IPS-18a (cell line): ENCODE measurements around the gene PDE4D.
"Not testable (repeated sequence)": the region's sequence is repeated elsewhere in the genome, so short reads cannot be mapped to it uniquely, and the experiment has no call there.

ENCODE experiments used
- H3K27ac ChIP-seq: one replicate; pipeline ENCODE4 v1.5.1; 2013; ENCODE audit warnings: low read length
- H3K27me3 ChIP-seq: one replicate; pipeline ENCODE4 v1.6.1; 2013; ENCODE audit warnings: mild to moderate bottlenecking, low read length; ENCODE audit not compliant: control insufficient read depth, insufficient read depth
- H3K36me3 ChIP-seq: one replicate; pipeline ENCODE4 v1.6.1; 2013; ENCODE audit warnings: low read depth, low read length; ENCODE audit not compliant: control insufficient read depth
- H3K4me1 ChIP-seq: one replicate; pipeline ENCODE4 v1.6.1; 2013; ENCODE audit warnings: low read depth, low read length; ENCODE audit not compliant: control insufficient read depth
- H3K4me3 ChIP-seq: one replicate; pipeline ENCODE4 v1.5.1; 2013; ENCODE audit warnings: low read length
- H3K9ac ChIP-seq: one replicate; pipeline ENCODE4 v1.6.1; 2013; ENCODE audit warnings: mild to moderate bottlenecking, low read length, moderate library complexity
- H3K9me3 ChIP-seq: one replicate; pipeline ENCODE4 v1.6.1; 2013; ENCODE audit warnings: low read depth, low read length; ENCODE audit not compliant: control insufficient read depth

PDE4D gene

GRCh38 chr5:59393585-59394420 is 499.7 kb downstream of the PDE4D start:
- Histone ChIP-seq H3K9ac (no peak overlapping the region), H3K36me3 (no peaks in the 10 kb centered on the region), H3K4me3 (no peak overlapping the region), H3K9me3 (no peaks in the 10 kb centered on the region), H3K4me1 (no peaks in the 10 kb centered on the region), H3K27ac (no peak overlapping the region), H3K27me3 (no peaks in the 10 kb centered on the region)

- H3K27ac ChIP-seq = no peak overlapping the region
- peaks cover 4% of the 10 kb centered on the region for H3K4me1 ChIP-seq
- H3K4me3 ChIP-seq = no peak overlapping the region
Observed at GRCh38 chr5:59391576-59391975, 501.9 kb downstream of the PDE4D start.

GRCh38 chr5:59390989-59391388 is 502.5 kb downstream of the PDE4D start:
- no peaks in the 10 kb centered on the region for H3K27me3 ChIP-seq
- no peaks in the 10 kb centered on the region for H3K9me3 ChIP-seq
- no peak overlapping the region for H3K9ac ChIP-seq
- H3K4me1 ChIP-seq = peaks cover 4% of the 10 kb centered on the region
- H3K36me3 ChIP-seq = no peaks in the 10 kb centered on the region
- no peak overlapping the region for H3K4me3 ChIP-seq
- H3K27ac ChIP-seq = no peak overlapping the region

More at GRCh38 chr5:59391576-59391975, 501.9 kb downstream of the PDE4D start:
- Histone ChIP-seq H3K9me3 (no peaks in the 10 kb centered on the region), H3K36me3 (no peaks in the 10 kb centered on the region), H3K9ac (no peak overlapping the region), H3K27me3 (no peaks in the 10 kb centered on the region)

- H3K9ac ChIP-seq = no peak overlapping the region
- no peak overlapping the region for H3K27ac ChIP-seq
- H3K27me3 ChIP-seq = no peaks in the 10 kb centered on the region
- peaks cover 4% of the 10 kb centered on the region for H3K4me1 ChIP-seq
- no peaks in the 10 kb centered on the region for H3K9me3 ChIP-seq
- H3K36me3 ChIP-seq = no peaks in the 10 kb centered on the region
- H3K4me3 ChIP-seq = no peak overlapping the region
Observed at GRCh38 chr5:59390074-59390659, 503.4 kb downstream of the PDE4D start.

GRCh38 chr5:59387127-59387526 is 506.4 kb downstream of the PDE4D start:
- Histone ChIP-seq H3K27ac (no peak overlapping the region), H3K9me3 (no peaks in the 10 kb centered on the region), H3K4me1 (peaks cover 4% of the 10 kb centered on the region), H3K36me3 (no peaks in the 10 kb centered on the region), H3K4me3 (no peak overlapping the region), H3K9ac (no peak overlapping the region), H3K27me3 (no peaks in the 10 kb centered on the region)

GRCh38 chr5:59385700-59386099 is 507.8 kb downstream of the PDE4D start:
- Histone ChIP-seq H3K27ac (no peak overlapping the region), H3K27me3 (no peaks in the 10 kb centered on the region), H3K9ac (no peak overlapping the region), H3K4me3 (no peak overlapping the region), H3K36me3 (no peaks in the 10 kb centered on the region), H3K9me3 (no peaks in the 10 kb centered on the region), H3K4me1 (peaks cover 4% of the 10 kb centered on the region)

GRCh38 chr5:59380350-59380951 is 513.1 kb downstream of the PDE4D start:
- Histone ChIP-seq H3K27me3 (no peaks in the 10 kb centered on the region), H3K27ac (no peak overlapping the region), H3K4me3 (no peak overlapping the region), H3K9ac (no peak overlapping the region), H3K4me1 (no peaks in the 10 kb centered on the region), H3K36me3 (no peaks in the 10 kb centered on the region), H3K9me3 (no peaks in the 10 kb centered on the region)

GRCh38 chr5:59374036-59374435 is 519.5 kb downstream of the PDE4D start:
- H3K9me3 ChIP-seq, H3K4me3 ChIP-seq, H3K27me3 ChIP-seq, H3K27ac ChIP-seq, H3K4me1 ChIP-seq, H3K9ac ChIP-seq, H3K36me3 ChIP-seq: not testable (repeated sequence)

GRCh38 chr5:59371525-59372127 is 521.9 kb downstream of the PDE4D start:
- no peak overlapping the region for H3K27ac ChIP-seq
- H3K9ac ChIP-seq = no peak overlapping the region

GRCh38 chr5:59368951-59369350 is 524.6 kb downstream of the PDE4D start:
- Histone ChIP-seq H3K4me3 (no peak overlapping the region), H3K27me3 (no peaks in the 10 kb centered on the region), H3K27ac (no peak overlapping the region), H3K36me3 (no peaks in the 10 kb centered on the region), H3K4me1 (no peaks in the 10 kb centered on the region), H3K9me3 (no peaks in the 10 kb centered on the region), H3K9ac (no peak overlapping the region)

More at GRCh38 chr5:59371525-59372127, 521.9 kb downstream of the PDE4D start:
- no peaks in the 10 kb centered on the region for H3K9me3 ChIP-seq
- H3K36me3 ChIP-seq = no peaks in the 10 kb centered on the region
- H3K27me3 ChIP-seq = no peaks in the 10 kb centered on the region
- no peaks in the 10 kb centered on the region for H3K4me1 ChIP-seq
- no peak overlapping the region for H3K4me3 ChIP-seq

- no peaks in the 10 kb centered on the region for H3K36me3 ChIP-seq
- H3K27me3 ChIP-seq = no peaks in the 10 kb centered on the region
- no peak overlapping the region for H3K9ac ChIP-seq
- no peaks in the 10 kb centered on the region for H3K9me3 ChIP-seq
- no peak overlapping the region for H3K4me3 ChIP-seq
- no peak overlapping the region for H3K27ac ChIP-seq
- H3K4me1 ChIP-seq = no peaks in the 10 kb centered on the region
Observed at GRCh38 chr5:59367791-59368394, 525.6 kb downstream of the PDE4D start.
